Testis (tissue), 3 donors: ENCODE results near the gene GTF2F1. TPM values are rescaled to one million over a fixed set of nuclear protein-coding genes. Genes with fewer than 3 reads are reported as not detected.

Experiments
- DNase-seq: peaks from one replicate; pipeline ENCODE4 v3.0.0-alpha.2; 2019
- H3K27ac ChIP-seq, 2 donors: fragments of 200-600 bp; sonication (generic); one replicate each; pipeline ENCODE4 v1.5.1; 2019
- H3K27me3 ChIP-seq: fragments of 200-600 bp; sonication (generic); one replicate; pipeline ENCODE4 v1.5.1; 2019
- H3K36me3 ChIP-seq: fragments of 200-600 bp; sonication (generic); one replicate; pipeline ENCODE4 v1.5.1; 2017; ENCODE audit warnings: low read depth; ENCODE audit errors: missing control alignments
- H3K4me1 ChIP-seq: fragments of 200-600 bp; sonication (generic); one replicate; pipeline ENCODE4 v1.5.1; 2019
- H3K4me3 ChIP-seq, 2 donors: fragments of 200-600 bp; sonication (generic); one replicate each; pipeline ENCODE4 v1.5.1; 2017 to 2019
- H3K9me3 ChIP-seq: fragments of 200-600 bp; sonication (generic); one replicate; pipeline ENCODE4 v1.5.1; 2017
- CTCF ChIP-seq, 3 experiments: fragments of 450-650 bp in 2 of 3; fragments of 200-600 bp in 1 of 3; sonication (generic) in 1 of 3; IDR thresholded peaks; one replicate each; pipeline ENCODE4 v1.5.1; 2016 to 2019; ENCODE audit warnings: antibody characterized with exemption in 3 of 3, mild to moderate bottlenecking in 2 of 3, moderate library complexity in 1 of 3
- POLR2A ChIP-seq: fragments of 450-650 bp; IDR thresholded peaks from one replicate; pipeline ENCODE4 v1.6.1; 2017; ENCODE audit warnings: antibody characterized with exemption, mild to moderate bottlenecking, moderate library complexity
- WGBS, 2 donors: methylation state at CpG; one replicate each; pipeline ENCODE4 v1.1.5; 2018; 5-methylcytosine and 5-hydroxymethylcytosine counted together
- intact Hi-C: fragments of 100-400 bp; cut with DNase I; formaldehyde crosslinking; loops from one replicate; pipeline ENCODE4 v1.15.1; 2023; ENCODE audit warnings: low total_unique reads
- polyA plus RNA-seq: library from polyadenylated mRNA; stranded (reverse); fragments of 350-450 nt; fragmentation: Illumina TruSeq; extraction: RNeasy Lipid Tissue Mini Kit (QIAGEN cat#74804); gene quantifications from one replicate; pipeline ENCODE4 v1.2.3, GENCODE V29; 2014; ENCODE audit warnings: low read depth, low replicate concordance; ENCODE audit not compliant: insufficient read depth
- total RNA-seq, 2 donors: library from RNA; depleted of rRNA; stranded (reverse); fragments of >200 nt; gene quantifications; one replicate each; pipeline ENCODE4 v1.2.3, GENCODE V29; 2016

The GTF2F1 gene
- total and polyA plus RNA-seq, 3 donors from 2014 or later = 78.1 to 122 (median 81.1) TPM

GRCh38 chr19:6383188-6383587 is 9.8 kb downstream of the GTF2F1 start:
- no peak for DNase-seq
- intact Hi-C loops = no loop called here
- no peaks in the 10 kb centered on the region for H3K4me1 ChIP-seq
- no peak overlapping the region for H3K27ac ChIP-seq
- H3K27me3 ChIP-seq = no peaks in the 10 kb centered on the region
- WGBS, 2 donors = 96 to 97% methylated on average over 16 to 19 of the region's 19 CpGs
- TF ChIP-seq POLR2A (no peak), CTCF (IDR thresholded peaks at IDR 0.05) (no peak)
- H3K9me3 ChIP-seq = no peaks in the 10 kb centered on the region
- H3K36me3 ChIP-seq = no peaks in the 10 kb centered on the region
- no peak overlapping the region for H3K4me3 ChIP-seq

- Histone ChIP-seq H3K4me1 (no peaks in the 10 kb centered on the region), H3K4me3 (no peak overlapping the region), H3K27me3 (no peaks in the 10 kb centered on the region), H3K9me3 (no peaks in the 10 kb centered on the region), H3K27ac (no peak overlapping the region), H3K36me3 (no peaks in the 10 kb centered on the region)
- WGBS, 2 donors = 96 to 98% methylated on average over 28 to 31 of the region's 40 CpGs
- DNase-seq = no peak
- TF ChIP-seq POLR2A (no peak), CTCF (IDR thresholded peaks at IDR 0.05) (no peak)
- intact Hi-C loops = no loop called here
Observed at GRCh38 chr19:6381030-6381750, 11.8 kb downstream of the GTF2F1 start.

GRCh38 chr19:6379744-6380143 is 13.2 kb downstream of the GTF2F1 start:
- Histone ChIP-seq H3K4me3 (no peak overlapping the region), H3K27ac (no peak overlapping the region), H3K4me1 (no peaks in the 10 kb centered on the region), H3K27me3 (no peaks in the 10 kb centered on the region), H3K36me3 (no peaks in the 10 kb centered on the region), H3K9me3 (no peaks in the 10 kb centered on the region)
- no peak for DNase-seq
- intact Hi-C loops = no loop called here
- 91 to 97% methylated on average over 3 of the region's 3 CpGs for WGBS, 2 donors
- no peak for TF ChIP-seq POLR2A
- no peak for TF ChIP-seq CTCF (IDR thresholded peaks at IDR 0.05)

GRCh38 chr19:6378486-6378885 is 14.5 kb downstream of the GTF2F1 start:
- TF ChIP-seq POLR2A = no peak
- TF ChIP-seq CTCF (IDR thresholded peaks at IDR 0.05) = no peak
- 77 to 85% methylated on average over 9 of the region's 9 CpGs for WGBS, 2 donors
- intact Hi-C loops = no loop called here
- Histone ChIP-seq H3K27me3 (no peaks in the 10 kb centered on the region), H3K27ac (no peak overlapping the region), H3K9me3 (no peaks in the 10 kb centered on the region), H3K4me3 (no peak overlapping the region), H3K36me3 (no peaks in the 10 kb centered on the region), H3K4me1 (peaks cover 8% of the 10 kb centered on the region)
- DNase-seq = no peak

- Histone ChIP-seq H3K27ac (no peak overlapping the region), H3K27me3 (no peaks in the 10 kb centered on the region), H3K9me3 (no peaks in the 10 kb centered on the region), H3K4me3 (no peak overlapping the region), H3K36me3 (no peaks in the 10 kb centered on the region), H3K4me1 (peaks cover 8% of the 10 kb centered on the region)
- 43 to 57% methylated on average over 4 to 6 of the region's 6 CpGs for WGBS, 2 donors
- peak; percentile 32 for DNase-seq
- TF ChIP-seq CTCF (IDR thresholded peaks at IDR 0.05) (no peak), POLR2A (no peak)
- intact Hi-C loops = no loop called here
Observed at GRCh38 chr19:6378041-6378440, 14.9 kb downstream of the GTF2F1 start.
